ENCODE results near the gene ANTKMT.

Gene ANTKMT

DNA sequence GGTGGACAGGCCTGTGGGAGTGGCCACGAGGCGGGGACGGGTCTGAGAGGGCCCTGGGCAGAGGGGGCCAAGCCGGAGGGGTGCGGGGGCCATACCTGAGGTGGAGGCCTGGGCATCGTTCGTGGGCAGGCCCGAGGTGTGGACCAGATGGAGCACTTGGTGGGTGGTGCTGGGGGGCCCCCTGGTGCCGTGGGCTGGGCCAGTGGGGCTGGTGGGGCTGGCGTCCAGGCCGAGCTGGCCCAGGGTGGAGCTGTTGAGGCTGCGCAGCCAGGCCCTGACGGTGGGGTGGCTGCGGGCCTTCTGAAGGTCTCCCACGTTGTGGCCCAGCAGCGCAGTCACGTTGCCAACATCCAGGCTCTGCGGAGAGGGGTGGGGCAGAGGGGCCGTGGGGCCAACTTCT, 49.0 kb downstream of the ANTKMT start:
- Mint-ChIP-seq H3K27me3 (no peaks in the 10 kb centered on the region), H3K36me3 (ENCODE audit: low read depth) (no peaks in the 10 kb centered on the region), H3K27ac (no peak overlapping the region), H3K4me3 (no peak overlapping the region), H3K9me3 (no peaks in the 10 kb centered on the region), H3K4me1 (ENCODE audit: low read depth) (no peaks in the 10 kb centered on the region)
- DNase-seq, result no peak

DNA sequence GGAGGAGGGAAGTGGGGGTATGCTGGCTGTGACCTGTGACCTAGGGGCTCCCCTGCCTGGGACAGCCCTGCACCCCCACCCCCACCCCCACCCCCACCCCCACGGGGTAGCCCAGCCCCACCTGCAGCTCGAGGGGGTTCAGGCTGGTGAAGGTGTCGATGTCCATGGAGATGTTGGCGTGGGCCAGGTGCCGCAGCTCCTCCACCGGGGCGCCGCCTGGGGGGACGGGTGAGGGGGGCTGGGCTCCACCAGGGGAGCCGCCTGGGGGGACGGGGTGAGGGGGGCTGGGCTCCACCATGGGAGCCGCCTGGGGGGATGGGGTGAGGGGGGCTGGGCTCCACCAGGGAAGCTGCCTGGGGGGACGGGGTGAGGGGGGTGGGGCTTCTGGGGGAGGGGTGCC, 49.5 kb downstream of the ANTKMT start:
- Mint-ChIP-seq H3K27me3 (no peaks in the 10 kb centered on the region), H3K36me3 (ENCODE audit: low read depth) (no peaks in the 10 kb centered on the region), H3K4me3 (no peak overlapping the region), H3K9me3 (no peaks in the 10 kb centered on the region), H3K27ac (no peak overlapping the region), H3K4me1 (ENCODE audit: low read depth) (no peaks in the 10 kb centered on the region)
- DNase-seq, result no peak
